ENCODE measurements around the gene NAV2.

The NAV2 gene, protein sequence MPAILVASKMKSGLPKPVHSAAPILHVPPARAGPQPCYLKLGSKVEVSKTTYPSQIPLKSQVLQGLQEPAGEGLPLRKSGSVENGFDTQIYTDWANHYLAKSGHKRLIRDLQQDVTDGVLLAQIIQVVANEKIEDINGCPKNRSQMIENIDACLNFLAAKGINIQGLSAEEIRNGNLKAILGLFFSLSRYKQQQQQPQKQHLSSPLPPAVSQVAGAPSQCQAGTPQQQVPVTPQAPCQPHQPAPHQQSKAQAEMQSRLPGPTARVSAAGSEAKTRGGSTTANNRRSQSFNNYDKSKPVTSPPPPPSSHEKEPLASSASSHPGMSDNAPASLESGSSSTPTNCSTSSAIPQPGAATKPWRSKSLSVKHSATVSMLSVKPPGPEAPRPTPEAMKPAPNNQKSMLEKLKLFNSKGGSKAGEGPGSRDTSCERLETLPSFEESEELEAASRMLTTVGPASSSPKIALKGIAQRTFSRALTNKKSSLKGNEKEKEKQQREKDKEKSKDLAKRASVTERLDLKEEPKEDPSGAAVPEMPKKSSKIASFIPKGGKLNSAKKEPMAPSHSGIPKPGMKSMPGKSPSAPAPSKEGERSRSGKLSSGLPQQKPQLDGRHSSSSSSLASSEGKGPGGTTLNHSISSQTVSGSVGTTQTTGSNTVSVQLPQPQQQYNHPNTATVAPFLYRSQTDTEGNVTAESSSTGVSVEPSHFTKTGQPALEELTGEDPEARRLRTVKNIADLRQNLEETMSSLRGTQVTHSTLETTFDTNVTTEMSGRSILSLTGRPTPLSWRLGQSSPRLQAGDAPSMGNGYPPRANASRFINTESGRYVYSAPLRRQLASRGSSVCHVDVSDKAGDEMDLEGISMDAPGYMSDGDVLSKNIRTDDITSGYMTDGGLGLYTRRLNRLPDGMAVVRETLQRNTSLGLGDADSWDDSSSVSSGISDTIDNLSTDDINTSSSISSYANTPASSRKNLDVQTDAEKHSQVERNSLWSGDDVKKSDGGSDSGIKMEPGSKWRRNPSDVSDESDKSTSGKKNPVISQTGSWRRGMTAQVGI (N-terminal part only)

DNA sequence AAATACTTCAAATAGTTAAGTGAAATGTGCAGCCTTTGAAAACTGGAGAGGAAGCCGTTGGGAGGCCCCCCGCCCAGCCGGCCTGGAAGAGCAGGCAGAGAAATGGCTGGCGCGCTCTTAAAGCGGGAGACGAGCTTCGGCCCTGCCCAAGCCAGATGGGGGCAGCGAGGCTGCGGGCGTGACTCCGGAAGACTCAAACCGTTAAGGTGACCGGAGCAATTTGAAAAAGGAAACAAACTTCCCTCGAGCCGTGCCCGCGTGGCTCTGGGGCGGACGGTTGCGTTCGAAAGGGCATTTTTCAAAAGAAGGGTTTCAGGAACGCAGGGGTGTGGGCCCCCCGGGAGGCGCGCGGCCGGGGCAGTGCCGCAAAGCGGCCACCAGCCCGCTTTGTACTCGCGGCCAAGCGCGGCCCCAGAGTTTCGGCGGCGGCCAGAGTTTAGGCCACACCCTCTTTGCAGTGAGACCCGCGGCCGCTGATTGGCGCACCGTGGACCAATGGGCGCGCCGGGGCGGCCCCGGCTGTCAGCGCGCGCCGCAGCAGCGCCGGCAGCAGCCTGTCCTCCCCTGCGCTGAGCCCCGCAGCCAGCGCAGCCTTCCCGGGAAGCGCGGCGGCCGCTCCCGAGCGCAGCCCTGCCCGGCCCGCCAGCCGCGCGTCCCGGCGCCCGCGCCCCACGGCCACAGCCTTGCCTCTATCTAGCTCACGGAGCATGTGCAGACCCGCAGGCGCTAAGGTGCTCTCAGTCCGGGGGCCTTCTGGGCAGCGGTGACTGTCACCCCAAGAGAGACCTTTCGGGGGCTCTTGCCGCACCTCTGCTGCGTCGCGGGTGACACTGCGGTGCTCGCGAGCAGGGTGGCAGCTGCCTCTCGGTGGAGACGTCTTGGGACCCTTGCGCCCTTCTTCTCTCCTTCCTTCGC, at the start of gene NAV2:
NAV2 (plus strand) TSS at position 557 of the 915 bp plus-strand sequence. CDS start 859 bp downstream, outside the sequence.
- in situ Hi-C loops (cut with MboI; ENCODE audit: low sequenced_read_pairs): no loop called here

DNA sequence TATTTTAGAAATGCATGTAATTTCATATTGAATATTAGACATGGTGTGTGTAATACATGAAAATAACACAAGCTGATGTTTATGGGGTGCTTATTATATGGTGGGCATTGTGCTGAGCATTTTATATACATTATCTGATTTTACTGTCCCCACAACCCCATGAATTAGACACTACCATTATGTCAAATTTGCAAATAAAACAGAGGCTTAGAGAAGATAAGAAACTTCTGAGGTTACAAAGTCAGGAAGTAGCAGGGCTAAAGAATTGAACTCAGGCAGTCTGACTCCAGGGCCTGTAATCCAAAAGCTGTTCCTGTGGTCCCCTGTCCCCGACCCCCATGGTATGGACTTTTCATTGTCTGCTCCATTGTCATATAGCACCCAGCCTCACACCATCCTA, 49.4 kb upstream of the NAV2 start:
- in situ Hi-C loops (cut with MboI; ENCODE audit: low sequenced_read_pairs): no loop called here

DNA sequence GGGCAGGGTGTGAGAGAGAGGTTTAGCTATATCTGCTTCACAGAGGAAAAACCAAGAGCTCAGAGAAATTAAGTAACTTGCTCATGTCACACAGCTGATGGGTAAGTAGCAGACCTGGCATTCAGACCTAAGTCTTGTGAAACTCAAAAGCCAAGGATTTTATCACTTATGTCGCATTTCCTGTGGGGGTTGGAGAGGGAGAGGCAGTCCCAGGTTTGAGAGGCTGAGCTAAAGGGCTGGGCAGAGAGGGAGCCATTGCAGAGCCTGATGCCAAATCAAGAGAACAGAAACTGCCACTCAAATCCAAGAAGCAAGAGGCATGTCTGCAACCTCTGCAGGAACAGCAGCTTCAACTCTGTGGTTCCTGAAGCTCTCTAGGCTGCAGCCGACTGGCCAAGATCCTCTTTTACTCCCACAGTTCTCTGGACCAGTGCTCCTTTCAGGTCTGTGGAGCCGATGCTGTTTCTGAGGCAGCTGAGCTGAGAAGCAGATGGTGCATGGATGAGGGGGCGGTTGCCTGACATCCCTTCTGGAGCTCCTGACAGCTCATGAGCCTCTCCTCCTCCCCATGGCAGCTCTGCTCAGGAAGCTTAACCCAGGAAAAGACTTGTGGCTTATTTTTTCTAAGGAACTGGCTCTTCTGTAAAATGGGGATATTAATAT, 47.6 kb upstream of the NAV2 start:
- in situ Hi-C loops (cut with MboI; ENCODE audit: low sequenced_read_pairs): no loop called here

DNA sequence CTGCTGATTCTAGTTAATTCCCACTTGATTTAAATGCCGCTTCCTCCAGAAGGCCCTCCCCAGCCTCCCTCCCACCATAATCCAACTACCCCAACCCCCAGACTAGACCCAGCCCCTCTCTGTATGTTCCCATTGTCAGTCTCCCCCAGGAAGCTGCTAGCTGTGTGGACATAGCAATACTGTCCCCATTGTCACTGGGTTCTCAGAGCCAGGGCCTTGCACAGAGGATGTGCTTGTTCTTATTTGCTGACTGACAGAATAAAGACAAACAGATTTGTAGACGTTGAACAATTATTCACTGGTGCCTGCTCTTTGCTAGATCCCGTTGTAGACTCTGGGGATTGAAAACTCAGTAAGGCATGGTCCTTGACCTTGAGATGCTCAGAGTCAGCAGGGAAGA, 45.7 kb upstream of the NAV2 start:
- in situ Hi-C loops (cut with MboI; ENCODE audit: low sequenced_read_pairs): no loop called here

DNA sequence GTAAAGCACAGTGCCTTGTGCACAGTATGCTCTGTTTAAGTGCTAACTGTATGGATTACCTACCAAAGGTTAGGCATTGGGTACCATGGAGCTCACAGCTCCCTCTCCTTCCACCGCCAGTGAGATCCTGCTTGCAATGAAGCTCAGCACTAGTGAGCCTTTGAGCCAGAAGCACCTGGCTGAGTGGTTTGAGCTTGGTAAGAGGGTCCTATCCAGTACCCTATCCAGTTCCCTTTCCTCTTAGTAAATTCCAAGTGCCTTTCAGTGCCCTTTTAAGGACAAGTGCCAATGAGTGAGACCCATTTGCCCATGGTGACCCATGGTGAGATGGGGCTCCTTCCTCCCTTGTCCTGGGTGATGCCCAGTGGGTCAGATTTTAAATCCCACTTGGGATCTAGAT, 43.1 kb upstream of the NAV2 start:
- in situ Hi-C loops (cut with MboI; ENCODE audit: low sequenced_read_pairs): no loop called here

DNA sequence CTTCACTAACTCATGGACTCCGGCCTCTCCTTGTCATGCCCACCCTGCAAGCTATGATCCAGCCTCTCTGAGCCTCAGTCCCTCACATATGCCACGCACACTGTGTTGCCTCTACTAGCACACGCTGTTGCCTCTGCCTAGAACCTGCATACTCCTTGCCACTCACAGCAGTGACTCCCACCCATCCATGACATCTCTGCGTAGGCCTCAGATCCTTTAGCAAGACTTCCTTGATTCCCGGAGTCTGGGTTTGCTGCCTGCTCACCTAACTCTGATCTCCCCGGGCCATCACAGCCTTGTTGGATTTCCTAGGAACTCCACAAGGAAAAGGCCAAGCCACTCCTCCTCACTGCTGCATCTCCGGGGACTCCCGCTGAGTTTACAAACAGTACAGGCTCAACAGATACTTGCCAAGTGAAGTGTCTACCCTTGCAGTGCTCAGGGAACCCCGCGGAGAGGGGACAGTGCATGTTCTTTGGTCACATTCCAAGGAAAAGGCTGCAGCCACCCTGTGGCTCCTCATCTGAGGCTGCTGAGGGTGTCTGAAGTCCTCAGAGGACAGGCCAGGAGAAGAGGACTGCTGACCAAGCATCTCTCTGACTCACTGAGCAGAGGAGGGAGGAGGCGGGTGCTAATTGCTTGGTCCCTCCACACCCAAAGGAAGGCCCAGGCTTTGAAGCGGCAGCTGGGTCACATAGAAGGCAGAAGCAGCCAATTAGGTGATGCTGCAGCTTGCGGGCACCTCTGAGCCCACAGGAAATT, 42.4 kb upstream of the NAV2 start:
- in situ Hi-C loops (cut with MboI; ENCODE audit: low sequenced_read_pairs): no loop called here

DNA sequence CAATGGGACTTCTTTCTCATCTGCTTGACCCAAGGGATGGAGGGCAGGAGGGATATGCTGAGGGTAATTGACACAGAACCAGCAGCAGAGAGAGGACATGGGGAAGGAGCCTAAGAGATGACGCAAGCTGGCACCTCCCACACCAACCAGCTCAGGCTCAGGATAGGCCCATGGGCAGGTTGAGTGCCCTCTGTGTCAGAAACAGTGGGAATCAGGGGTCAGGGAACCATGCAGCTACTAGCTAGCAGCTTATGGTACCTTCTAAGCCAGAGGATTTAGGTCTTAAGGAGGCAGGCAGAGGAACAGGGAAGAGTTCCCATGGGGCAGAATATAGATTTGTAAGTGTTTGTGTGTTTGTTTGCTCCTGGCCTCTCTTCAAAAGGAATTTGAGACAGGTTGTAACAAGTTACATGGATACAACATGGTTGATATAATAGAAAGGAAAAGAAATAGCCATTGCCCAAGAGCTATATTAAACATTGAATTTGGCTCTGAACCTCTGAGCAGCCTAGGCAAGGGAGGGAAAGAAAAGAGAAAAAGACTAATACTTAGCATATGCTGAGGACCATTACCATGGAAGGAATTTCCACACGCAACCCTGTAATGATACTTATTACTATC, 39.9 kb upstream of the NAV2 start:
- in situ Hi-C loops (cut with MboI; ENCODE audit: low sequenced_read_pairs): no loop called here

DNA sequence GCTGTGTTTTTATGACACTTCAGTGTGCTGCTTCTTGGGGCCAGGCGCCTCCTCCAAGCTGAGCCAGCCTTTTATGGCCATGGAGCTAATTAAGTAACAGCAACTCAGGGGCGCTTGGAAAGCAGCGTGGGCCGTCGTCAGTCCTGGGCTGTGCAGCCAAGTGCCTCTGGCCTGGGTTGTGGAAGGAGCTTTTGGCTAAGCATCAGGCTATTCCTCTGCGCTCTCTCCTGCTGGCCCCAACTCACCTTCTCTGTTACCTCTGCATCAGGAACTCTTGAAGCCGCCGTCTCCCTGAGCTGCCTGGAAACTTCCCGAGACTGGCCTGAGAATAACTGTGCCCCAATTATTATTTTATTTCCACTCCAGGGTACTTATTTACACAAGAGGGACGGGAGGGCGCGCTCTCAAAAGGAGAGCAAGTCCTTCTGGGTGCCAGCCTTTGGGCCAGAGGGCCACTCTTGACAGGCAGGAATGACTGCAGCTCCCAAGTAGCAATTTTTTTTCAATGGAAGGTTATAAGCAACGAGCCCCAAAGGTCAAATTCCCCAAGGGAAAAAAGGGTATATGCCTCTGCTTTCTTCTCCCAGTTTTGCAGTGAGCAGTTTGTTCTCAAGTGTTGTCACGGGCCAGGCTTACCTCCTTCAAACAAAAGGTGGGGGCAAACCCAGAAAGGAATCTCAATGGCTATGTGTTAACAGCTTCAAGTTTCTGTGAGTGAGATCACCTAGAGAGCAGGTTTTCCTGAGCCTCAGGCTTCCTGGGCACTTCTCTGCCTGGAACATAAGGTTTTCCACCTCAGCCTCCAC, 38.5 kb upstream of the NAV2 start:
- in situ Hi-C loops (cut with MboI; ENCODE audit: low sequenced_read_pairs): no loop called here

DNA sequence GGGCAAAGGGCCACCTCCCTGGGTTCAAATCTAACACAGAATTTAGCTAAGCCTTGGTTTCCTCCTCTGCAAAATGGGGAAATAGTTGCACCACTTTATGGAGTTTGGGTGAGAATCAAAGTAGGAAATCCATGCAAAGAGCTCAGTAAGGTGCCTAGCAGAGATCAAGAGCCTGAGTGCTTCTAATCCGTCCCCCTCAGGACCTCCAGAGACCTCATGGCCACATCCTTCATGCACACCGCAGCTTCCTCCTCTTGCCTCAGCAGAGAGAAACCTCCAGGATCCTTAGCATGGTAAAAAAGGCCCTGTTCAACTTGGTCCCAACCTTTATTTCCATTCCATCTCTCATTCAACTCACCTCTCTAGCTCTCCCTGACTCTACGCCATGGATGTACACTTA, 37.8 kb upstream of the NAV2 start:
- in situ Hi-C loops (cut with MboI; ENCODE audit: low sequenced_read_pairs): no loop called here

DNA sequence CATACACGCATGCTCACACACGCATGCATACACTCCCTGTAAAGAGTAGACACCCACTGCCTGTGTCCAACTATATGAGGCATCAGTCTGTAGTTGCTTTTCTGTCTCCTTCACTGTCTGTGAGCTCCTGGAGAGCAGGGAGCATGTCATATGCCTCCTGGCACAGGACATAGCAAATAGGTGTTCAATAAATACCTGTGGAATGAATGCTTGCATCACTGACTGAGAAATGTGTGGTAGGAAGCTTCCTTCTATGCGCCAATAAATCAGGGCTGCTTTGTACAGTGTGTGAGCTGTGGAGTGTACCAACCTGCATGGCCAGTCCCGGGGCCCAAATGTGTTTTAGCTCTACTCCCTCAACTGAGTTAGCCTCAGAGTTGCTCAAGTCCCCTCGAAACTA, 37.2 kb upstream of the NAV2 start:
- in situ Hi-C loops (cut with MboI; ENCODE audit: low sequenced_read_pairs): no loop called here

DNA sequence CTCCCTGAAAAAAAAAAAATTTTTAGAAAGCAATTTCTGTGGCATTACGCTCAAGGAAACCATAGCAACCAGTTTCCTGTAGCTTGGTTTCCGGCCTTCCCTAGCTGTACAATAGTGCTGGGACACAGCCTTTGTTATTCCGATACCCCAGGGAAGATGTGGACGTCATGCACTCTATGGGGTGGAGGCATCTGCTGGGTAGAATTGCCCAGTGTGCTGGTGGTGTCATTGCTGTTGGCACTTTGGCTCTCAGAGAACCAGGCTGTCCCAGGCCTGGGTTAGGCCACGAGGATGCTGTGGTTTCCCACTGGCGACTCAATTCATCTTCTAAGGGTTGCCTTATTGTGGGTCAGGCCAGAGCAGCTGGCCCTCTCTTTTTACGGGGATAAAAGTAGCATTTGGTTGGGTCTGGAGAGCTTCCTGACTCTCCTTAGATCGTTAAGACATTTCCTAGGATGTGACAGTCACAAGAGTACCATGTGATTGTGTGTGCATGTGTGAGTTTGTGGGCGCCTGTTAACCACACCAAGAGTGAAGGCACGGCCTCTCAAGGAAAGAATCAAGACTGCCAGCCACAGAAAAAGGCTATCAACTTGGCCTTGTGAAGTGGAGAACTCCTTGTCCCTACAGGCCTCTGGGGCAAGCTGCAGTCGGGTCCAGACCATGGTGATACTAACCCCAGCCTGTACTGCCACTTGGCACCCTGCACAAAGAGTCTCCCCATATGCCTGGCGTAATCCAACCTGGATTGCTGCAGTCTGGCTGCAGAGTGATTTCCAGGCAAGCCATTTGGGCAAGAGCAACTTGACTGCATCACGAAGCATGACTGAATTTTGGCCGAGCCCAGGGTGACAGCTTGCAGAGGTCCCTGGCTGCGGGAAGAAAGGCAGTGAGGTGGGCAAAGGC, 35.9 kb upstream of the NAV2 start:
- in situ Hi-C loops (cut with MboI; ENCODE audit: low sequenced_read_pairs): no loop called here

DNA sequence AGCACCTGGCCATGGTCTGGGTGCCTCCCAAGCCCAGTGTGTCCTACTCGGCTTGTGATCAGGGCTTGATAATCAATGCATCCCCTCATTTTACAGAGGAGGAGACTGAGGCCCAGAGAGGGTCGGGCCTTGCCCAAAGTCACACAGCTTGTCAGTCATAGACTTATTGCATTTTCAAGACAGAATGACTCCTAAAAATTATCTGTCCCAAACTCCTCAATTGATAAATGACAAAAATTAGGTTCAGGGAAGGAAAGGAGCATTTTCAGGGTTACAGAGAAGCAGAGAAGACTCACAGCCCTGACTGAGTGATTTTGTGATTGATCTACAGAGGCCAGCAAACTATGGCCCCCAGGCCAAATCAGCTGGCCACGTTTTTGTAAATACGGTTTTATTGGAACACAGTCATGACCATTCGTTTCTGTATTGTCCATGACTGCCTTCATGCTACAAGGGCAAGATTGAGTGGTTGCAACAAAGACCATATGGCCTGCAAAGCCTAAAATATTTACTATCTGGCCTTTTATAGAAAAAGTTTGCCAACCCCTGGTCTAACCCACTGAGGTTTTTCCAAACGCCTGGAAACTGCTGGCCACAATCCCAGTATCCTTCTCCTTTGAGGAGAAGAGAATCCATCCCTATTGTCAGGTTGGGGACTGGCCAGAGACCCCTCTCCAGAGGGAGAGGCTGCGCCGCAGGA, 35.1 kb upstream of the NAV2 start:
- in situ Hi-C loops (cut with MboI; ENCODE audit: low sequenced_read_pairs): no loop called here

DNA sequence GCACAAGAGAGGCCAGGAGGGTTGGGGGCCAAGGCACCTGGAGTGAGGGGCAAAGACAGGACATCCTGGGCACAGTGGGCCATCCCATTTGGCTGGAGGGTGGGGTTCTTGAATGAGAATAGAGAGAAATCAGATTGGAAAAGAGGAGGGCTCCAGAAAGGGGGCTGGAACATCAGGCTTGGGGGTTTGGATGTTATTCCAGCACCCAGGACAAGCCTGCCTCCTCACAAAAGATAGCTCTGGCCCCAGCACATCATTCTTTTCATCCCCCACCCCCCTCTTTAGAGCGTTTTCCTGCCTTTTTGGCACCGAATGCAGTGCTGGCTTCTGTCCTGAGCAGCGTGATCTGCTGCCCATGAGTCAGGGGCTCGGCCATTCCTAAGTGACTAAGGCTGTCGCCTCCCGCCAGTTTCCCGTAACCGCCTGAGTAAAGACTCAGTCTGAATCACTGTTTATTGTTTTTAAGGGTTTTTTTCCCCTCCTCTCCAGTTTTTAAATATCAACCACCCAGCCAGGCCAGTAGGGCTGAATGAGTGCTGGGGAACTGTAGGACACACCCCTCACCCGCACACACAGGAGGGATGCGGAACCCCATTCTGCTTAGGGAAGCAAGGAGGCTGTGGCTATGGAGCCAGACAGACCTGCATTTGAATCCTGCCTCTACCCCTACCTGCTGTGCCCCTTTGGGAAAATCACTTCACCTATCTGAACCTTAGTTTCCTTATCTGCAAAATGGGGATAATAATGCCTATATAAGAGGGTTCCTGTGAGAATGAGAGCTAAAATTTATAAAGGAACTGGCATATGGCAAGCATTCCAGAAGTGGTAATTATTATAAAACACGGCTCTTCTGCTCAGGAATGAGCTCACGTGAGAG, 32.4 kb upstream of the NAV2 start:
- in situ Hi-C loops (cut with MboI; ENCODE audit: low sequenced_read_pairs): no loop called here

DNA sequence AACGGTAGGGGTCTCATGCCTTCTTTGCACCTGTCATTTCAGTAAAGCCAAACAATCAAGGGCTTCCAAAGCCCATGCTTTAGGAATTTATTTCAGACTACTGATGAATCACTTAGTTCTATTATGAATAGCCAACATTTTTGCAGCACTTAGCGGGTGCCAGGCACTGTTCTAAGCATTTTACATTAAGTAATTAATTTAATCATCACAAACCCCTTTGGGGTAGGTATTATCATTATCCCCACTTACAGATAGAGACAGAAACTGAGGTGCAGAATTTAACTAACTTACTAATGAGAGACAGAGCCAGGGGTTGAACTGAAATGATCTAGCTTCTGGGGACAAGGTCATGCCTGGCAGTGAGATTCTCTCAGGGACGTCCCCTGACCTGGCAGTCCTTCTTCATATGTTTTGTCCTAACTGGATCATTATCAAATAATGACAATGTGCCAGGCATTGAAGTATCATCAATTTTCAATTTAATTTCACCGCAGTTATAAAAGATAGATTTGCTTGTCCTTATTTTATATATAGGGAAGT, 31.7 kb upstream of the NAV2 start:
- in situ Hi-C loops (cut with MboI; ENCODE audit: low sequenced_read_pairs): no loop called here

DNA sequence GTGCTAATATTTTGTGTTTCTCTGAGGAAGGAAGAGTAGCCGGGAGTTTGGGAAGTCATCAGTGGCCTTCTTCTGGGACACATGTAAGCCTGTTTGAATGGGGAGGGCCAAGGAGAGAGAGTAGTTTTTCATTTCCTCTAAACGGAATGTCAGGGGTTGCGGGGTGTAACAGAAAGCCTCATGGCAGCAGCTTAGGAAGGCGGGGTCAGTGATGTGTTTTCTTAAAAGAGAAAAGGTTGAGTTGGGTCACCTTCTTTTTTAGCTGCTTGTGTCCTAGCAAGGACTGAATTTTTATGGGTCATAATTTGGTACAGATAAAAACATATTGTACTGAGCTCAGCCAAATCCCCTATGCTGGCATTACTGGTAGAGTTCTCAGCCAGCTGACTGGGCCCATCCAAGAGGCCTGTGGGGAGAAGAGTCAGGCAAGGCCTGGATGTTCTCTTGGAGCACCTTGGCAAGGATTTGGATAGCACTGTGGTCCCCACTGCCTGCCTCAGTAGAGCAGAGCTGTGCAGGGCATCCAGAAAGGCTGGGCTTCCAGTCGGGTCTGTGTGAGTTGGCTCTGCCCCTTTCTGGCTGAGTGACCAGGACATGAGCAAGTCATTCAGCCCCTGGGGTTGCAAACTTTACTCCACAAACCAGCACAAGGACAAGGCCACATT, 29.4 kb upstream of the NAV2 start:
- in situ Hi-C loops (cut with MboI; ENCODE audit: low sequenced_read_pairs): no loop called here
